ENCODE results near the gene EFNB2. TPM values are rescaled to one million over a fixed set of nuclear protein-coding genes. Genes with fewer than 3 reads are reported as not detected.

The EFNB2 gene
- total and polyA plus RNA-seq, 4 donors, result 34.2 to 83.3 (median 45.1) TPM

DNA sequence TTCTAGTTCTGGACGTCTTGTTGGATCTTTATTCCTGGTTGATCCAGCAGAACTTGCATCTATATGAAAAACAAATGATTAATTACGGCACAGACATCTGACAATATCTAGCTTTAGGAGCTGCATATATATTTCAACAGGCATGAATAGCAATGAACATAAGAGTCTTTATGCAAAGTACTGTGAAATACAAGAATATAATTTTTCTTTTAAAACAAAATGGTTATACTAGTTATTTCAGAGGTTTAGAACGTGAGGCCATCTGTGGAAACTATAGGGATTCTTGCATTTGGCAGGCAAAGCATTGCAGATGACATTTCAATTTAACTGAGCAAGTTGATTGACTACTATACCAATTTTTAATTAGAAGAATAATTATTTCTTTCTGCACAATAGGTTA is 40.5 kb downstream of the EFNB2 start:
- H3K27ac ChIP-seq (ENCODE audit: low read depth, low read length), result no peak overlapping the region
- H3K36me3 ChIP-seq (ENCODE audit: control insufficient read depth, insufficient read depth, low read length), result peaks cover 17% of the 10 kb centered on the region
- no peaks in the 10 kb centered on the region for H3K27me3 ChIP-seq (ENCODE audit: control insufficient read depth, insufficient read depth, low read length)
- no peaks in the 10 kb centered on the region for H3K9me3 ChIP-seq (ENCODE audit: control insufficient read depth, insufficient read depth, low read length)
- 80% methylated on average over 1 of the region's 3 CpGs for WGBS (ENCODE audit: insufficient coverage)
- H3K4me3 ChIP-seq (ENCODE audit: low read depth, low read length), result no peak overlapping the region
- peaks cover 27% of the 10 kb centered on the region for H3K4me1 ChIP-seq (ENCODE audit: control insufficient read depth, insufficient read depth, low read length)
- no peak for DNase-seq (ENCODE audit: low read depth in 4 of 6, low spot score in 6 of 6)

- Histone ChIP-seq H3K36me3 (ENCODE audit: control insufficient read depth, insufficient read depth, low read length) (peaks cover 17% of the 10 kb centered on the region), H3K4me3 (ENCODE audit: low read depth, low read length) (no peak overlapping the region), H3K4me1 (ENCODE audit: control insufficient read depth, insufficient read depth, low read length) (peaks cover 27% of the 10 kb centered on the region), H3K9me3 (ENCODE audit: control insufficient read depth, insufficient read depth, low read length) (no peaks in the 10 kb centered on the region), H3K27ac (ENCODE audit: low read depth, low read length) (no peak overlapping the region), H3K27me3 (ENCODE audit: control insufficient read depth, insufficient read depth, low read length) (no peaks in the 10 kb centered on the region)
- no peak for DNase-seq (ENCODE audit: low read depth in 4 of 6, low spot score in 6 of 6)
Measured at GRCh38 chr13:106494506-106494905, 41.0 kb downstream of the EFNB2 start.

DNA sequence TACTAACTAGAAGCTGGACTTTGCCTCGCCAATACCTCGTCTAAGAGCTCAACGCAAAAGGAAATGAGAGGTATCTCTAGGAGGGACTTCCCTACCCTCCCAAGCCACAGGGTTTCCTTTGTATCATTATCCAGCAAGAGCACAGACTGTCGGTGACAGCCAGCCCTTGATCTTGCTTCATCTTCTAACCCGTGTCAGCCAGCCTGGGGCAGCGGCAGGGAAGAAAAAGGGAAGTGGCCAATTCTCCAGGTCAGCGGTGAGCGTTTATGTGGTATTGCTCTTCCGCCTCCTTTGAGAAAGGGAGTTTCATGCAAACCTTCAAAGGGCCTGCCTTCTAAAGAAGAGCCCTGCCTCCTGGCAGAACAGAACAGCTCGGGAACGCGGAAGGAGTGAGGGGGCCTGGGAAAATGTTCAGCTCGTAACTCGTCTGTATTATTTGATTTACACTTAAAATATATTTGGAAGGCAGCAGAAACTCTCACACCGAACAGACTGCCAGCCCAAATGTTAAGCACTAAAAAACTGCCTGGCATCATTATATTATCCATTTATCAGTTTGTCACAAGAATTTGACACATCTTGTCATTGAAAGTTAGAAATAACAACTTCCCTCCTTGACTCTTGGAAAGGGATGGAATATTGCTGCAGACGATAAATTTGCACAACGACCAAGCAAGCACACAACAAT is 41.8 kb downstream of the EFNB2 start:
- Histone ChIP-seq H3K36me3 (ENCODE audit: control insufficient read depth, insufficient read depth, low read length) (peaks cover 17% of the 10 kb centered on the region), H3K27me3 (ENCODE audit: control insufficient read depth, insufficient read depth, low read length) (no peaks in the 10 kb centered on the region), H3K27ac (ENCODE audit: low read depth, low read length) (no peak overlapping the region), H3K4me1 (ENCODE audit: control insufficient read depth, insufficient read depth, low read length) (peaks cover 27% of the 10 kb centered on the region), H3K4me3 (ENCODE audit: low read depth, low read length) (no peak overlapping the region), H3K9me3 (ENCODE audit: control insufficient read depth, insufficient read depth, low read length) (no peaks in the 10 kb centered on the region)
- peak in 1 of 6 donors; percentile 91 for DNase-seq (ENCODE audit: low read depth in 4 of 6, low spot score in 6 of 6)
- WGBS (ENCODE audit: insufficient coverage), result 88% methylated on average over 4 of the region's 17 CpGs

DNA sequence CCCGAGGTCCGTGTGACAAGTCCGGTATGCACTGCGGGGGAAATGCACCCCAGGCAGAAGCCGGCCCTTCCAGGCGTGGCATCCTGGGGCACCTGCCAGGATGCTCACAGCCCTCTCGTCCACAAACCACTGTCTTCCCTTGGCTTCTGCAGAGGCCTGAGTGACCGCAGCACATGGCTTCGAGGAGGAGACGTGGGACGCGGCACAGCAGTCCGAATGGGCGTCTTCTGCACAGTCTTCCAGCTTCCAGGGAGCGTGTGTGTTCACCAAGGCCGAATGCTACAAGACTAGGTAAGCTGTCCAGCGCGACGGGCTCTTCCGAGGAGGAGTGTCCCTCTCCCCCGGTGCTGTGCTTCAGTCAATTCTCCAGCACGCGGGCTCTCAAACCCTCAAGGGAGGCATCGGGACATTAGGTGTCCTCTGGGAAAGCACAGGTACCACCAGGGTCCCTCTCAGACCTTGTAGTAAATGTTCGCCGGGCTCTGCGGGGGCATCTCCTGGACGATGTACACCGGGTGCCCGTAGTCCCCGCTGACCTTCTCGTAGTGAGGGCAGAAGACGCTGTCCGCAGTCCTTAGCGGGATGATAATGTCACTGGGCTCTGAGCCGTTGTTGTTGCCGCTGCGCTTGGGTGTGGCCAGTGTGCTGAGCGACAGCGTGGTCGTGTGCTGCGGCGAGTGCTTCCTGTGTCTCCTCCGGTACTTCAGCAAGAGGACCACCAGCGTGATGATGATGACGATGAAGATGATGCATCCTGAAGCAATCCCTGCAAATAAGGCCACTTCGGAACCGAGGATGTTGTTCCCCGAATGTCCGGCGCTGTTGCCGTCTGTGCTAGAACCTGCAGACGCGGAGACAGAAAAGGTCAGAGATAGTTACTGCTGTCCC is 42.6 kb downstream of the EFNB2 start:
- Histone ChIP-seq H3K36me3 (ENCODE audit: control insufficient read depth, insufficient read depth, low read length) (peaks cover 17% of the 10 kb centered on the region), H3K27ac (ENCODE audit: low read depth, low read length) (peak overlapping the region; percentile 78), H3K27me3 (ENCODE audit: control insufficient read depth, insufficient read depth, low read length) (no peaks in the 10 kb centered on the region), H3K9me3 (ENCODE audit: control insufficient read depth, insufficient read depth, low read length) (no peaks in the 10 kb centered on the region), H3K4me3 (ENCODE audit: low read depth, low read length) (no peak overlapping the region), H3K4me1 (ENCODE audit: control insufficient read depth, insufficient read depth, low read length) (peaks cover 27% of the 10 kb centered on the region)
- 93% methylated on average over 53 of the region's 54 CpGs for WGBS (ENCODE audit: insufficient coverage)
- no peak for DNase-seq (ENCODE audit: low read depth in 4 of 6, low spot score in 6 of 6)

GRCh38 chr13:106491928-106492587 is 43.4 kb downstream of the EFNB2 start:
- Histone ChIP-seq H3K36me3 (ENCODE audit: control insufficient read depth, insufficient read depth, low read length) (peaks cover 17% of the 10 kb centered on the region), H3K9me3 (ENCODE audit: control insufficient read depth, insufficient read depth, low read length) (no peaks in the 10 kb centered on the region), H3K4me1 (ENCODE audit: control insufficient read depth, insufficient read depth, low read length) (peaks cover 27% of the 10 kb centered on the region), H3K27ac (ENCODE audit: low read depth, low read length) (peak overlapping the region; percentile 78), H3K27me3 (ENCODE audit: control insufficient read depth, insufficient read depth, low read length) (no peaks in the 10 kb centered on the region), H3K4me3 (ENCODE audit: low read depth, low read length) (peak overlapping the region; percentile 3)
- peak in 3 of 6 donors; percentile 45 to 83 (median 80) for DNase-seq (ENCODE audit: low read depth in 4 of 6, low spot score in 6 of 6)
- 26% methylated on average over 14 of the region's 14 CpGs for WGBS (ENCODE audit: insufficient coverage)

GRCh38 chr13:106491463-106491862 is 44.0 kb downstream of the EFNB2 start:
- H3K27ac ChIP-seq (ENCODE audit: low read depth, low read length), result peak overlapping the region; percentile 78
- peaks cover 27% of the 10 kb centered on the region for H3K4me1 ChIP-seq (ENCODE audit: control insufficient read depth, insufficient read depth, low read length)
- H3K9me3 ChIP-seq (ENCODE audit: control insufficient read depth, insufficient read depth, low read length), result no peaks in the 10 kb centered on the region
- peak in 1 of 6 donors; percentile 44 for DNase-seq (ENCODE audit: low read depth in 4 of 6, low spot score in 6 of 6)
- no CpG with 5 or more reads among the region's 11 CpGs for WGBS (ENCODE audit: insufficient coverage)
- no peaks in the 10 kb centered on the region for H3K27me3 ChIP-seq (ENCODE audit: control insufficient read depth, insufficient read depth, low read length)
- no peak overlapping the region for H3K4me3 ChIP-seq (ENCODE audit: low read depth, low read length)
- H3K36me3 ChIP-seq (ENCODE audit: control insufficient read depth, insufficient read depth, low read length), result peaks cover 17% of the 10 kb centered on the region

- WGBS (ENCODE audit: insufficient coverage), result 35% methylated on average over 7 of the region's 14 CpGs
- no peak overlapping the region for H3K4me3 ChIP-seq (ENCODE audit: low read depth, low read length)
Measured at GRCh38 chr13:106490569-106491321, 44.7 kb downstream of the EFNB2 start.

GRCh38 chr13:106489849-106490568 is 45.5 kb downstream of the EFNB2 start:
- no peak overlapping the region for H3K4me3 ChIP-seq (ENCODE audit: low read depth, low read length)
- 73% methylated on average over 5 of the region's 7 CpGs for WGBS (ENCODE audit: insufficient coverage)

More at GRCh38 chr13:106490569-106491321, 44.7 kb downstream of the EFNB2 start:
- Histone ChIP-seq H3K27me3 (ENCODE audit: control insufficient read depth, insufficient read depth, low read length) (no peaks in the 10 kb centered on the region), H3K9me3 (ENCODE audit: control insufficient read depth, insufficient read depth, low read length) (no peaks in the 10 kb centered on the region), H3K4me1 (ENCODE audit: control insufficient read depth, insufficient read depth, low read length) (peaks cover 27% of the 10 kb centered on the region), H3K27ac (ENCODE audit: low read depth, low read length) (no peak overlapping the region), H3K36me3 (ENCODE audit: control insufficient read depth, insufficient read depth, low read length) (peaks cover 17% of the 10 kb centered on the region)
- peak in 2 of 6 donors; percentile 75 for DNase-seq (ENCODE audit: low read depth in 4 of 6, low spot score in 6 of 6)

More at GRCh38 chr13:106489849-106490568, 45.5 kb downstream of the EFNB2 start:
- peaks cover 17% of the 10 kb centered on the region for H3K36me3 ChIP-seq (ENCODE audit: control insufficient read depth, insufficient read depth, low read length)
- H3K9me3 ChIP-seq (ENCODE audit: control insufficient read depth, insufficient read depth, low read length), result no peaks in the 10 kb centered on the region
- DNase-seq (ENCODE audit: low read depth in 4 of 6, low spot score in 6 of 6), result peak in 1 of 6 donors; percentile 53
- H3K4me1 ChIP-seq (ENCODE audit: control insufficient read depth, insufficient read depth, low read length), result peaks cover 27% of the 10 kb centered on the region
- no peaks in the 10 kb centered on the region for H3K27me3 ChIP-seq (ENCODE audit: control insufficient read depth, insufficient read depth, low read length)
- no peak overlapping the region for H3K27ac ChIP-seq (ENCODE audit: low read depth, low read length)

Measured in spinal cord (tissue), 10 donors.